Measurements from ENCODE around the gene ADGRA1.

DNA sequence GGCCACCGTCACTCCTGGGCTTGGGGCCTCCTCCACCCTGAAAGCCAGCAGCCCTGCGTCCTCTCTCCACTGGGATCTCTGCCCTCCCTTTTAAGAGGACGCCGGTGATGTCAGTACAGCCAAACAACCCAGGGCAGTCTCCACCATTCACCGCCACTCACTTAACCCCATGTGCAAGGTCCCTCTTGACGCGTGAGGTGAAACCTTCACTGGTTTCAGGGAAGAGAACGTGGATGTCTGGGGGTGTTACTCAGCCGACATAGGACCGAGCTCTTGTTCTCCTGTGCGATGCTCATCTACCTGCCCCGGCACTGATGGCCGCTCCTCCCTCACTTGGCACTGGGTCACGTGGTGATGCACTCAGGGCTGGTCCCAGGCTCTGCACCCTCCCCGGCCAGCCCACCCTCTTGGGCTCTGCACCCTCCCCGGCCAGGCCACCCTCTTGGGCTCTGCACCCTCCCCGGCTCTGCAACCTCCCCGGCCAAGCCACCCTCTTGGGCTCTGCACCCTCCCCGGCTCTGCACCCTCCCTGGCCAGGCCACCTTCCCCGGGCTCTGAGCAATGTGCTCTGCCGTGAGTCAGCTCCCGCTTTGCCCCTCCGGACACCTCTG lies 36.1 kb downstream of the ADGRA1 start:
- TF ChIP-seq SNAPC2 (CRISPR knock-in tag; IDR thresholded peaks at IDR 0.05) (no peak), ARHGAP35 (CRISPR knock-in tag; IDR thresholded peaks at IDR 0.05; ENCODE audit: borderline replicate concordance) (no peak), ZFP62 (CRISPR knock-in tag; IDR thresholded peaks at IDR 0.05) (no peak), GATAD1 (CRISPR knock-in tag; IDR thresholded peaks at IDR 0.05) (no peak), MEF2D (CRISPR knock-in tag; IDR thresholded peaks at IDR 0.05) (no peak), POLR2A (IDR thresholded peaks at IDR 0.05; ENCODE audit: insufficient read depth in 1 of 2, low read depth in 2 of 2, low read length in 2 of 2) (no peak), HNRNPH1 (optimal IDR thresholded peaks at IDR 0.05; ENCODE audit: low read depth, low read length) (no peak), CBX2 (IDR thresholded peaks at IDR 0.05; ENCODE audit: low read depth, low read length) (no peak), CBX2 (CRISPR knock-in tag; IDR thresholded peaks at IDR 0.05; ENCODE audit: low read depth) (no peak)

Data from HepG2 (cell line).